ENCODE data around the gene MYO7B.

- TF ChIP-seq HOXA7 (CRISPR knock-in tag; IDR thresholded peaks at IDR 0.05) (no peak), ZSCAN20 (CRISPR knock-in tag; IDR thresholded peaks at IDR 0.05) (no peak), BHLHE40 (IDR thresholded peaks at IDR 0.05; ENCODE audit: low read depth, low read length) (no peak), POLR2A (IDR thresholded peaks at IDR 0.05; ENCODE audit: low read length) (no peak), CTCF (IDR thresholded peaks at IDR 0.05) (no peak), REST (IDR thresholded peaks at IDR 0.05) (no peak)
Observed at GRCh38 chr2:127593228-127594115, 58.0 kb downstream of the MYO7B start.

Measured in A549 (cell line).